ENCODE results near the gene CEP57L1.

DNA sequence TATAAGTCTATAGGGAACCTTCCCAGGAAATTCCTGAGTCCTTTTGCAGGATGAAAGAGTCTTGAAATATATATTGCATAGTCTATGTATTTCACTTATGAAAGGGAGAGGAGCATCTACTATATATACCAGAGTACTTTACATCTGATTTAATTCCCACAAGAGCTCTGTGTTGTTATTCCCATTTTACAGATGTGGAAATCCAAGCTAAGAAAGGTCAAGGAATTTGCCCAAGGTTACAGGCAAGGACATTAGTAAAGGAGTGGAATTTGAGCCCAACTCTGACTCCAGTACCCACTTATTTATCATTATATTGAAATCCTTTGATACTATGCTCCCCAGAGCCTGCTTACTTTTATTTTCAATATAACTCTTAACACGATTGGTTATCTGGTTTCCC lies 3.2 kb upstream of the CEP57L1 start:
- no peak for TF ChIP-seq YY1 (IDR thresholded peaks at IDR 0.05; ENCODE audit: insufficient read depth, insufficient read length)
- no peak for TF ChIP-seq ZNF274 (IDR thresholded peaks at IDR 0.05; ENCODE audit: low read depth, low read length)
- no peak for TF ChIP-seq SUZ12 (IDR thresholded peaks at IDR 0.05; ENCODE audit: extremely low read depth, insufficient read depth, insufficient read length)
